ENCODE measurements around the gene STX2.
A peak's percentile ranks its signal among the peaks of the same experiment; 100 is the strongest.
"Not testable (repeated sequence)": the region's sequence is repeated elsewhere in the genome, so short reads cannot be mapped to it uniquely, and the experiment has no call there.

STX2 gene

GRCh38 chr12:130796985-130797686 is 41.9 kb downstream of the STX2 start:
- no peak for DNase-seq (ENCODE audit: low spot score)

GRCh38 chr12:130795906-130796305 is 43.1 kb downstream of the STX2 start:
- DNase-seq (ENCODE audit: low spot score): no peak

DNA sequence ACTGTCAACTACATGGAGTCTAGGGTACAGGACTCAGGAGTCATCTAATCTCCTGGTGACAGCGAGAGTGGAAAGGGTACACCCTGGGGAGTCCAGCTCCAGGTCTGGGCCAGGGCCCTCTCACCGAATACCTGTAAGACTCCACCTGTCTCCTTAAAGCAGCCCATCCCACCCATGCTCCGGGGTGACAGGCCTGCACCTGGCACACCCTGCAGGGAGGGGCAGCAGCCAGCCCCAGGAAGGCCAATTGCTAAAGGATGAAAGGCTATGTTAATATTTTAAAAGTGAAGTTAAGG is 45.5 kb downstream of the STX2 start:
- no peak for DNase-seq (ENCODE audit: low spot score)

DNA sequence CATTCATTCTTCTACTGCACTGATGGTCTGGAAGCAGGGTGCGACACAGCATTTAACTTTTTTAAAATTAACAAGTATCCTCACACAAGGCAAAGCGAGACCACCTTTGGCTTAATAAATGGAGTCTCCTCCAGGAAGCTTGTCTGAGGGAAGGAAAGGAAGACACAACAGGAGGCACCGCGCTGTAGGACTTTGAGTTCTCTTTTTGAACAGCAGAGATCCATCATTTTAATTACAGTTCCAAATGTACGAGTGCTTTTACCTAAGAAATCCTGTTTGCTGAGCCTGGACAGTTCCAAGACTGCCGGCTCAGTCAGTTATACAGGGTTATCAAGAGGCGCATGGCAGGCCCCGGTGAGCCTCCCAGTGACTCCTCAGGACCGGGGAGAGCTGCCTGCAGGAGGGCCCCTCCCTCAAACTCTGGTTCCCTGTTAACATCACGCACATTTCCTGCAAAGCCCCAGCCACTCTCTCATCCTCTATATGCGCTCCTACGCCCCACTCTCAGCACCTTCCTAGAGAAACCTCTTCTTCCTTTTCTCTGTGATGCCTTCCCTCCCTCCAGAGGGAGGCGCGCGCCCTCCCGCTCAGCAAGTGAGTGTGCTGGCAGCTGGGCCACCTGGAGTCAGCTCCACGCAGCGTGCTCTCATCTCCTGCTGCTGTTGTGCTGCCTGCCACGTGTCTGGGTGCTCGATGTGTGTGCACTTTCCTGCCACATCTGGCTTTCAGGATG is 46.1 kb downstream of the STX2 start:
- no peak for DNase-seq (ENCODE audit: low spot score)

DNA sequence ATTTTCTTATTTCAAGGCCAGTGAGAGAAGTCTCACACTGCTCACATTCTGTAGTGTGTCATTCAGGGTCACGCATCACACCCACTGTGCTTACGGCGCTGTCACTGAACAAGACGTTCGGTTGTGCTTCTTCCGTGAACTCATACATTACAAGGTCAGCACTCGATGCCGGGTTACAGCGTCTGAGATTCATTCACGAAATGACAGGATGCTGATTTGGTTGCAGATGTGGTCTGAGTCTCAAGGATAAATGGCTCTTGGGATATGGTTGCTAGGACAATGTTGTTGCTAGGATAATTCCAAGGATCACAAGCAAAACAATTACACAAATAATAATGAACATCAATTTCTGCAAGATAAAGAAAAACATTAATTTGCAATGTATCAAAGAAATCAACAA is 47.4 kb downstream of the STX2 start:
- no peak for DNase-seq (ENCODE audit: low spot score)

DNA sequence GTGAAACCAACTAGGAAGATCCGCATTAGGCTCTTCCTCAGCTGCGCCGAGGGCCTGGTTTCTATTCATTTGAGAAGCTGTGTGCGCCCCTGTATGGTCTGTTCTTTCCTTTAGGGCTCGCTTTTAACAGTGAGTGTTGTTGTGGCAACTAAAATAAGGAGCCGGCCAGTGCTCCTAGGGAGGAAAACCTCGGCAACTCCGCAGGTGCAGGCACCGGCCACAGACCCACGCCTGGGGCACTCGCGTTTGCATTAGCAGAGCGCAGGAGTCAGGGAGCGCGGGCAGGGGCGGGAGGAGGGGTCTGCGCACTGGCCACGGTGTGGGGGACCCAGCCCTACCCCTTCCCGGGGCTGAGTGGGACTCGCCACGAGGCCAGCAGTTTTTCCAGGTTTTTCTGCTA is 50.5 kb downstream of the STX2 start:
- no peak for DNase-seq (ENCODE audit: low spot score)

- DNase-seq (ENCODE audit: low spot score): no peak
These were observed 51.3 kb downstream of the STX2 start for GRCh38 chr12:130787445-130788410.

DNA sequence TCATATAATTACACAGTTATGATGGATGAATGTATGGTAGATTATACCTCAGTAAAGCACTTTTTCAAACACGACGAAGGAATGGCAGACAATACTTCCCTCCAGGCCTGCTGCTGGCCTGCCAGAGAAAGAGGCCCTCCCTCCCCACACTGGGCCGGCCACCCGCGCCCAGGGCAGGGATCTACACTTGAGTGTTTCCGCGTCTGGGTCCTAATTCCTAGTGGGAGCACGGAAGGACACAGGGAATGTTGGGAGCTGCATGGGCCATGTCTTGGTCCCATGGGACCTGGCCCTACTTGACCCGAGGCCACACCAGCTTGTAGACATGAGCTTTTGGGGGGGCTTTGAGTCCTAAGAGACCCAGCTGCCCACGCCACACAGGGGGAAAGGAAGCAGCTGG is 52.0 kb downstream of the STX2 start:
- no peak for DNase-seq (ENCODE audit: low spot score)

- no peak for DNase-seq (ENCODE audit: low spot score)
These were observed 55.8 kb downstream of the STX2 start for GRCh38 chr12:130783110-130783715.

GRCh38 chr12:130782245-130782644 is 56.8 kb downstream of the STX2 start:
- DNase-seq (ENCODE audit: low spot score): not testable (repeated sequence)

DNA sequence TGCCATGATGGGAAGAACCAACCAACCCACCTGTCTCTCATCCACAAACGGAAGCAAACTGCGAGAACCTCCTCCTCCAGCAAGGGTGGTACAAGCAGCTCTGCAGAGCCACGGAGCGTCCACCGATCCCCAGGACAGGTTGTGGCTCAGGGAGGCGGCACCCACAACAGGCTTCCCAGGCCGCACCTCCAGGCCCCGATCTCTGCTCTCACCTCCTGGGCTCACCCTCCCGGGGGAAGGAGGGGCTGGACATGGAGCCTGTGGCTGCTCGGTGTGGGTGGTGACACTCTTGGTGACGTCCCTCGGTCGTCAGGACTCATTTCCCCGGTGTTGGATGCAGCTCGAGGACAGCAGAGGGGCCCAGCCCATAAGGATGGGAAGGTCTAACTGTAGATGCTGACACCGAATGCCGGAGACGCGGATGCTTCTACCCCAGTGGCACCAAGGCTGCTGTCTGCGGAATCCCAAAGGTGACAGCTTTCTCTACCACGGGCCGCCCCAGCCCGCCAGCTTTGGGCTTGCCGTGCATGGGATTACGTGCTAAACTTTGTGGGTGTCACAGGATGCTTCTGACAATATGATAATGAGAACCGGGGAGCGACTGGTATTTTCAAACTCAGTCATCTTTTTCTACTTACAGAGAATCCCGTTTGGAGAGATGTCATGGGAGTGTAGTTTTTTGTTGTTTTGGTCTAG is 58.0 kb downstream of the STX2 start:
- no peak for DNase-seq (ENCODE audit: low spot score)

DNA sequence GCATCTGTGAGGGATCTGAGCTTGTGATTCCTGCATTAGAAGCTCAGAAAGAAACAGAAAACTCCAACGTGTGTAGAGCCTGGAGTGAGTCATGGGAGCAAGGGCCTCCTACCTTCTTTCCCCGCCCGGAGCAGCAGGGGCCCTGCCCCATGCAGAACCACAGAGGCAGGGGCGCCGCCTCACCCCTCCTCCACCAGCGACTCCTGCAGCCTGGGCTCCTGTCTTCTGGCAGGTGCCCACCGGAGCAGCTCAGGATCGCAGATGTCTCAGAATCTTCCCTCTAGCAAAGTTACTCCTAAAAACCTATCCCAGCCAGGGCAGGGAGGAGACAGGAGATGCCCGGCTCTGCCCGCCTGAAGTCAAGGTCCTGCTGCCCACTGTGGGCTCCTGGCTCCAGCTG is 58.7 kb downstream of the STX2 start:
- DNase-seq (ENCODE audit: low spot score): no peak

- DNase-seq (ENCODE audit: low spot score): no peak
These were observed 60.3 kb downstream of the STX2 start for GRCh38 chr12:130778776-130779175.

GRCh38 chr12:130776857-130777339 is 62.2 kb downstream of the STX2 start:
- DNase-seq (ENCODE audit: low spot score): no peak

DNA sequence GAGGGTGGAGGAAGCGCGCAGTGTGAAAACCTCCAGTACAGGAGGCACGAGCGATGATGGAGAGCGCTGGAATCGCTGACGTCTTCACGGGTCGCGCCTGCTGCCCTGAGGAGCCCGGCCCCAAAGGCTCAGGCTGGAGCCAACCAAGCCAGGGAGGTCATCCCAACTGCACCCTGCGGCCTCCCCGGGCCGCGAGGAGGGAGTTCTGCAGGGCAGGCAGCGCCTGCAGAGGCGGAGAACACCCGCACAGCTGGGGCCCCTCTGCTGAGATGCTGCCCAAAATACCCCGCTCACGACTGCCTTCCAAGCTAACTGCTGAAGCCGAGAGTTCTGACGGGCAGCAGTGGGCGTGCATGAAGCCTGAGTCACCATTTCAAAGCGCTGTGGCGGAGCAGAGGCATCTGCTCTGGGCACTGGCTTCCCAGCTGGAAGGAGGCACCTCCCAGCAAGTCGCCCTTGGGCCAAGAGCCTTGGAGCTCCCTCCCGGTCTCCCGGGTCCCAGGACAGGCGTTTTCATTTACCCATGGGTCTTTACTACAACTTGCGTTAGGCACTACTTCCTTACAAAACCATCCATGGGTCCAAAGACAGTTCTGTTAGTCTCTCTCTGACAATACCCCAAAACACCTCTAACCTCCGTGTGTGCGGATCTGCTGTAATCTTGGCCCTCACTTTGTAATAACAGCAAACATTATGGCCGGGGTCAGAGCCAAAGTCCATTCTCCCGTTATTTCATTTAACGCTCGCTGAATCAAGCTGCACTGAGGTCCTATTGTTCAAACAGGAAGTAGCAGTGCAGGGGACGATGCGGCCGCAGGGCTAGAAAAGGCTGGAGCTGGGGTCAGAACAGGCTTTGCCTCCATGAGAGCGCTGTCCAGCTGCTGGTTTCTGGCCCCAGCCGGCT is 62.8 kb downstream of the STX2 start:
- peak; percentile 26 for DNase-seq (ENCODE audit: low spot score)

- no peak for DNase-seq (ENCODE audit: low spot score)
These were observed 68.5 kb downstream of the STX2 start for GRCh38 chr12:130770413-130771028.

DNA sequence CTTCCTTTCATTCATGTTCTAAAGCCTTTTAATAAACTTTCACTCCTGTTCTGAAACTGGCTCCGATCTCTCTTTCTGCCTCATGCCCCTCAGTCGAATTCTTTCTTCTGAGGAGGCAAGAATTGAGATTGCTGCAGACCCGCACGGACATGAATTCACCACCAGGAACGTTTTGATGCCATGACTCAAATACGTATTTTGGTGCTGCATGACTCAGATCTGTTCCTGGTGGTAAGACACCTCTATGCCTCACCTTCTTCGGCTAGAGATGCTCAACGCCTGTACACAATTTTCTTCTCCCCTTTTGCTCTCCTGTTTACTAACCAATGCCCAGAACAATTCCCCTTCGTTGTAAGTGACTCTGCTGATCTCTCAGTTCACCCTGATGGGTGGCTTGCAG is 70.9 kb downstream of the STX2 start:
- no peak for DNase-seq (ENCODE audit: low spot score)

DNA sequence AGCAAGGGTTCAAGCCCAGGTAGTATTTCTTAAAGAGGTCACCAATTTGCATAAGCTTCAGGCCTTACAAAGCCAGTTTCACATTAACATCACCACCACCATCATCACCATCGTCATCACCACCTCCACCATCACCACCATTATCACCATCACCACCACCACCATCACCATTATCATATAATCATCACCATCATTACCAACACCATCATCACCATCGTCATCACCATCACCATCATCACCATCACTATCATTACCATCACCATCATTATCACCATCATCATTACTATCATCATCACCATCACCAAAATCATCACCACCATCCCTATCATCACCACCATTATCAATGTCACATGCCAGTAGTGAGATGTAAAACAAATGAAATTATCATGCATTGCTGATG is 72.6 kb downstream of the STX2 start:
- DNase-seq (ENCODE audit: low spot score): no peak

DNA sequence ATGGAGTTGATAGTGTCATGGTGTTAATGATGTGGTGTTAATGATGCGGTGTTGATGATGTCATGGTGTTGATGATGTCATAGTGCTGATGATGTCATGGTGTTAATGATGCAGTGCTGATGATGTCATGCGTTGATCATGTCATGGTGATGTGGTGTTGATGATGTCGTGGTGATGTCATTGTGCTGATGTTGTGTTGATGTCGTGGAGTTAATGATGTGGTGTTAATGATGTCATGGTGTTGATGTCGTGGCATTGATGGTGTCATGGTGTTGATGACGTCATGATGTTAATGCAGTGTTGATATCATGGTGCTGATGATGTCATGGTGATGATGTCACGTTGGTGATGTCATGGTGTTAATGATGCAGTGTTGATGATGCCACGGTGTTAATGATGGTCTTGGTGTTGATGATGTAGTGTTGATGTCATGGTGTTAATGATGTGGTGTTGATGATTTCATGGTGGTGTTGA is 73.8 kb downstream of the STX2 start:
- no peak for DNase-seq (ENCODE audit: low spot score)

Data from globus pallidus (tissue), 1 donor.